Measurements from ENCODE around the gene GALNT11. TPM values are rescaled to one million over a fixed set of nuclear protein-coding genes. Genes with fewer than 3 reads are reported as not detected.
"Not testable (repeated sequence)": the region's sequence is repeated elsewhere in the genome, so short reads cannot be mapped to it uniquely, and the experiment has no call there.

Gene GALNT11
- total and polyA plus RNA-seq, 5 donors, result 18.1 to 26.8 (median 26.0) TPM

DNA sequence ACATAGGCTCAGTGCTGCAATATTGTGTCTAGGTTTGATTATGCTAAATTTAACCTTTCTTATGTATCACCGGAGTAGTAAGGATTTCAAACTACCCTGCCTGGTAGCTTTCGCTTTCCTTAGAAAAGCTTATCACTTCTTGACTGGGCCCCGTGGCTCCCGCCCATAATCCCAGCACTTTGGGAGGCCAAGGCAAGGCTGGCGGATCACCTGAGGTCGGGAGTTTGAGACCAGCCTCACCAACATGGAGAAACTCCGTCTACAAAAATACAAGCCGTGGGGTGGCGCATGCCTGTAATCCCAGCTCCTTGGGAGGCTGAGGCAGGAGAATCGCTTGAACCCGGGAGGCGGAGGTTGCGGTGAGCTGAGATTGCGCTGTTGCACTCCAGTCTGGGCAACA is 49.9 kb downstream of the GALNT11 start:
- H3K4me3 ChIP-seq (ENCODE audit: low read length); H3K27ac ChIP-seq (ENCODE audit: low read length); H3K9me3 ChIP-seq (ENCODE audit: control insufficient read depth, low read length); intact Hi-C loops (cut with DNase I); H3K27me3 ChIP-seq (ENCODE audit: control insufficient read depth, insufficient read depth); ATAC-seq; DNase-seq; H3K4me1 ChIP-seq (ENCODE audit: control insufficient read depth, insufficient read depth, low read length): not testable (repeated sequence)
- WGBS, result 97% methylated on average over 14 of the region's 14 CpGs

GRCh38 chr7:152076324-152076821 is 50.9 kb downstream of the GALNT11 start:
- Histone ChIP-seq H3K9me3 (ENCODE audit: control insufficient read depth, low read length) (no peaks in the 10 kb centered on the region), H3K4me3 (ENCODE audit: low read length) (no peak overlapping the region), H3K4me1 (ENCODE audit: control insufficient read depth, insufficient read depth, low read length) (peaks cover 7% of the 10 kb centered on the region), H3K27ac (ENCODE audit: low read length) (no peak overlapping the region), H3K27me3 (ENCODE audit: control insufficient read depth, insufficient read depth) (no peaks in the 10 kb centered on the region)
- 75% methylated on average over 8 of the region's 8 CpGs for WGBS
- ATAC-seq (peak; percentile 43 to 47), DNase-seq (no peak)
- intact Hi-C loops (cut with DNase I), result no loop called here

- intact Hi-C loops (cut with DNase I), result no loop called here
- no peaks in the 10 kb centered on the region for H3K27me3 ChIP-seq (ENCODE audit: control insufficient read depth, insufficient read depth)
- no peaks in the 10 kb centered on the region for H3K9me3 ChIP-seq (ENCODE audit: control insufficient read depth, low read length)
- ATAC-seq, result peak; percentile 25 to 31
- peaks cover 7% of the 10 kb centered on the region for H3K4me1 ChIP-seq (ENCODE audit: control insufficient read depth, insufficient read depth, low read length)
- no peak overlapping the region for H3K27ac ChIP-seq (ENCODE audit: low read length)
- WGBS, result 88% methylated on average over 8 of the region's 8 CpGs
- no peak overlapping the region for H3K4me3 ChIP-seq (ENCODE audit: low read length)
- DNase-seq, result no peak
These were observed 51.8 kb downstream of the GALNT11 start for GRCh38 chr7:152076940-152077933.

GRCh38 chr7:152078025-152078424 is 52.6 kb downstream of the GALNT11 start:
- intact Hi-C loops (cut with DNase I), result no loop called here
- no peak overlapping the region for H3K4me3 ChIP-seq (ENCODE audit: low read length)
- no peak for DNase-seq
- H3K9me3 ChIP-seq (ENCODE audit: control insufficient read depth, low read length), result no peaks in the 10 kb centered on the region
- WGBS, result 83% methylated on average over 6 of the region's 6 CpGs
- no peak overlapping the region for H3K27ac ChIP-seq (ENCODE audit: low read length)
- ATAC-seq, result no peak
- H3K4me1 ChIP-seq (ENCODE audit: control insufficient read depth, insufficient read depth, low read length), result peaks cover 7% of the 10 kb centered on the region
- no peaks in the 10 kb centered on the region for H3K27me3 ChIP-seq (ENCODE audit: control insufficient read depth, insufficient read depth)

GRCh38 chr7:152078786-152079185 is 53.3 kb downstream of the GALNT11 start:
- no peaks in the 10 kb centered on the region for H3K27me3 ChIP-seq (ENCODE audit: control insufficient read depth, insufficient read depth)
- DNase-seq, result no peak
- 81% methylated on average over 3 of the region's 3 CpGs for WGBS
- no peak overlapping the region for H3K4me3 ChIP-seq (ENCODE audit: low read length)
- no peak for ATAC-seq
- H3K9me3 ChIP-seq (ENCODE audit: control insufficient read depth, low read length), result no peaks in the 10 kb centered on the region
- no peak overlapping the region for H3K27ac ChIP-seq (ENCODE audit: low read length)
- intact Hi-C loops (cut with DNase I), result no loop called here
- peaks cover 7% of the 10 kb centered on the region for H3K4me1 ChIP-seq (ENCODE audit: control insufficient read depth, insufficient read depth, low read length)

DNA sequence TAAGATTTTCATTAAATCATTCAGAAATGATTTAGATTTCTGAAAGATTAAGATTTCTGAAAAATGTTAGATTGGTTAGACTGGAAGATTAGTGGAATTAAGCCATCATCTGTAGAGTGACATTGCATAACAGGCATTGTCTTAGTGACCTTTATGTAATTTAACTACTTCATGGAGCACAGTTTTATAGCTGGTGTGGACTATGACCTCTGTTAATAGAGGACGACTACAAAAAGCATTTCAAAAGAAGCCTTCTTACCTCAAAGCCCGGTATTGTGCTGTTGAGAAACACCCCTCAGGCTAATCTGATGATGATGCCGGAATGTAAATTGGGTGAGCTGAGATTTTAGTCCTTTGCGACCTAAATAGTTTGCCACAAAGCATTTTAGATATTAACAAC is 55.6 kb downstream of the GALNT11 start:
- no peak overlapping the region for H3K4me3 ChIP-seq (ENCODE audit: low read length)
- DNase-seq (no peak), ATAC-seq (no peak)
- H3K4me1 ChIP-seq (ENCODE audit: control insufficient read depth, insufficient read depth, low read length), result peaks cover 7% of the 10 kb centered on the region
- no peaks in the 10 kb centered on the region for H3K9me3 ChIP-seq (ENCODE audit: control insufficient read depth, low read length)
- no peak overlapping the region for H3K27ac ChIP-seq (ENCODE audit: low read length)
- intact Hi-C loops (cut with DNase I), result no loop called here
- 89% methylated on average over 4 of the region's 4 CpGs for WGBS
- no peaks in the 10 kb centered on the region for H3K27me3 ChIP-seq (ENCODE audit: control insufficient read depth, insufficient read depth)

GRCh38 chr7:152082073-152082721 is 56.7 kb downstream of the GALNT11 start:
- 88% methylated on average over 6 of the region's 6 CpGs for WGBS
- intact Hi-C loops (cut with DNase I); H3K4me3 ChIP-seq (ENCODE audit: low read length); H3K9me3 ChIP-seq (ENCODE audit: control insufficient read depth, low read length); H3K27me3 ChIP-seq (ENCODE audit: control insufficient read depth, insufficient read depth); H3K27ac ChIP-seq (ENCODE audit: low read length); H3K4me1 ChIP-seq (ENCODE audit: control insufficient read depth, insufficient read depth, low read length); DNase-seq; ATAC-seq: not testable (repeated sequence)

DNA sequence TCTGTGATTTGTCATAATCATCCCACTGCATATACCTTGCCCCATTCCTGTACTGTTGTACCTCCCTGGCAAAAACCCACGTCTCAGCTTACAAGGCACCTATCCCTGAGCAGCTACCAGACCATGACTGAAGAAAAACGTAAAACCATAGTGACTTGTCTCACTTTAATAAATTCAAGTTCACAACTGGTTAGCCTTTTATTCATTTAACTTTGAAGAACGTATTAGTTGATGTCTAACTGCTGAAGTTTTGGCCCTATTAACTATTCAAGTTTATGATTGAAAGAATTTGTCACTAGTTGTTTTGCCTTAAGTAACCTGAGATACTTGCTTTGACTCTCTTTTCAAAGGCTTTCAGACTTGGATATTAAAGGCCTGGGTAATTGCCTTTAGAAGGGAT is 59.7 kb downstream of the GALNT11 start:
- no peaks in the 10 kb centered on the region for H3K9me3 ChIP-seq (ENCODE audit: control insufficient read depth, low read length)
- no peaks in the 10 kb centered on the region for H3K27me3 ChIP-seq (ENCODE audit: control insufficient read depth, insufficient read depth)
- intact Hi-C loops (cut with DNase I), result no loop called here
- DNase-seq, result no peak
- no peaks in the 10 kb centered on the region for H3K4me1 ChIP-seq (ENCODE audit: control insufficient read depth, insufficient read depth, low read length)
- WGBS, result 92% methylated on average over 3 of the region's 3 CpGs
- H3K27ac ChIP-seq (ENCODE audit: low read length), result no peak overlapping the region
- ATAC-seq, result no peak
- no peak overlapping the region for H3K4me3 ChIP-seq (ENCODE audit: low read length)

DNA sequence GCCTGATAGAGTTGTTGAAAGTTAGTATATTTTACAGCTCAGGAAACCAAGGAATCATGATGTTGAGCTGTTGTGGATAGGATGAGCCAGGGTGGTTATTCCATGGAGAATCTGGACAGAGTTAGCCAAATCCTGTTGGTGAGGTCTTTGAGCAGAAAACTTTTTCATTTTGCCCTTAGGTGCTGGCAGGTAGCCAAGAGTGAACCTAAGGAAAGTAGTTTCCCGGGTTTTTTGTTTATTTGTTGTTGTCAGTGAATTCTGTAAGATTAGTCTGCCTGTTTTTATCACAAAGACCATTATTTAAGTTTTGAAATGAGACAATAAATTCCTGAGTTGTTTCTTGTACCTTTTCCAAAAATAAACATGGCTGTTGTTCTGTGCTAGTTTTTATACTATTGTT is 61.0 kb downstream of the GALNT11 start:
- no peaks in the 10 kb centered on the region for H3K27me3 ChIP-seq (ENCODE audit: control insufficient read depth, insufficient read depth)
- no peak overlapping the region for H3K27ac ChIP-seq (ENCODE audit: low read length)
- DNase-seq (no peak), ATAC-seq (no peak)
- intact Hi-C loops (cut with DNase I), result no loop called here
- 52% methylated on average over 1 of the region's 1 CpG for WGBS
- H3K9me3 ChIP-seq (ENCODE audit: control insufficient read depth, low read length), result no peaks in the 10 kb centered on the region
- no peaks in the 10 kb centered on the region for H3K4me1 ChIP-seq (ENCODE audit: control insufficient read depth, insufficient read depth, low read length)
- no peak overlapping the region for H3K4me3 ChIP-seq (ENCODE audit: low read length)

GRCh38 chr7:152089183-152089582 is 63.7 kb downstream of the GALNT11 start:
- no peaks in the 10 kb centered on the region for H3K27me3 ChIP-seq (ENCODE audit: control insufficient read depth, insufficient read depth)
- H3K9me3 ChIP-seq (ENCODE audit: control insufficient read depth, low read length), result no peaks in the 10 kb centered on the region
- H3K4me1 ChIP-seq (ENCODE audit: control insufficient read depth, insufficient read depth, low read length), result no peaks in the 10 kb centered on the region
- DNase-seq (no peak), ATAC-seq (no peak)
- intact Hi-C loops (cut with DNase I), result no loop called here
- no peak overlapping the region for H3K27ac ChIP-seq (ENCODE audit: low read length)
- H3K4me3 ChIP-seq (ENCODE audit: low read length), result no peak overlapping the region
- WGBS, result 98% methylated on average over 7 of the region's 7 CpGs

DNA sequence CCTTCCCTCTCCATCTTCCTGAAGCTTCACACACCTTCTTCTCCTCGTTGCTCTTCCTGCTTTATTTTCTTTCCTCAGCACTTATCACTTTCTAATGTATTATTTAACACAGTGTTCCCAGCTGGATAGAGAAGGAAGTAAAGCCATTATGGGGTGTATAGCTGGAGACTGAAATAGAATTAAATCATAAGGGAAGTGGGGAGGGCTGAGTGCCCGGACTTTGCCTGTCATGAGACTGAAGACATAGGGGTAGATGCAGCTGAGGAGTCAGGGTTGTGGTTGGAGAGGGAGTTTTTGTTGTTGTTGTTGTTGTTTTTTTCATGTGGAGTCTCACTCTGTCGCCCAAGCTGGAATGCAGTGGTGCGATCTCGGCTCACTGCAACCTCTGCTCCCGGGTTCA is 65.3 kb downstream of the GALNT11 start:
- Histone ChIP-seq H3K27me3 (ENCODE audit: control insufficient read depth, insufficient read depth) (no peaks in the 10 kb centered on the region), H3K4me3 (ENCODE audit: low read length) (no peak overlapping the region), H3K4me1 (ENCODE audit: control insufficient read depth, insufficient read depth, low read length) (no peaks in the 10 kb centered on the region), H3K9me3 (ENCODE audit: control insufficient read depth, low read length) (no peaks in the 10 kb centered on the region), H3K27ac (ENCODE audit: low read length) (no peak overlapping the region)
- DNase-seq, result no peak
- WGBS, result 88% methylated on average over 6 of the region's 6 CpGs
- intact Hi-C loops (cut with DNase I), result no loop called here
- ATAC-seq, result no peak

Data from right cardiac atrium (tissue), 5 donors.